Measurements from ENCODE around the gene KMO. TPM values are rescaled to one million over a fixed set of nuclear protein-coding genes. Genes with fewer than 3 reads are reported as not detected.

KMO gene
- total RNA-seq, 1 donor from 2014 or later = not detected

DNA sequence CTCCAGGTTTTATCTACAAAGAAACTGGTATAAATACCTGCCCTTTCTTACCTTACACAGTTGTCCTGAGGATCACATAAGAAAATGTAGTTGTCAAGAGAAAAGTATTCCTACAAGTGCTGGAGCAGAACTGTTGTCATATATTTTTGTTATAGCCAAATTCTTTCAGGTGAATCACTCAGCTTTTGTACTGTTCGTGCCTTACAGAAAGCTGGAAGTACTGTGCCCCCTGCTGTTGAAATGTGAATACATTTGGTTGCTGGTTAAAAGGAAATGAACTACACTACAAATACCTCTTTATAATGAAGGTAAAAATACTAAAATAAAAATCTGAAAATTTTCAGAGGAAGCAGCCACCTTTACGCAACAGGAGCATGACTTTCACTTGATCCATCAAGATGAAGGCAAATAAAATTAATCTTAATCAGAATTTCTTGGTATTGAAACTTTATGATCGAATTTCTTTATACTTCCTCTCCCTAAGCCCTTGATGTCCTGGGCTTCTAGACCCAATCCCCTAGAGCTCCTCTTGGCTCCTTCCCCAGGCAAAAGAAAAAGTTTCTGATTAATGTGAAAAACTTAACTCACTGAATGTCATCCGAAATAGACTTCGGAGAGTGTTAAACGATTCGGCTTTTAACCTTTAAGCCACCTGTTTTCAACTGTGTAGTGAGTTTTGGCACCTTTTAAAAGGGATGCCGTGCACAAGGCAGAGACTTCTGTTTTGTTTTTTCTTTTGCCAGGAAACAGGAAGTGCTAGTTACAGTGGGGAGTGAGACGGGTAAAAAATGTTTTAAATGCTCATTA is 95.5 kb downstream of the KMO start:
- peak; percentile 56 to 80 for DNase-seq (ENCODE audit: low read depth in 2 of 2)

DNA sequence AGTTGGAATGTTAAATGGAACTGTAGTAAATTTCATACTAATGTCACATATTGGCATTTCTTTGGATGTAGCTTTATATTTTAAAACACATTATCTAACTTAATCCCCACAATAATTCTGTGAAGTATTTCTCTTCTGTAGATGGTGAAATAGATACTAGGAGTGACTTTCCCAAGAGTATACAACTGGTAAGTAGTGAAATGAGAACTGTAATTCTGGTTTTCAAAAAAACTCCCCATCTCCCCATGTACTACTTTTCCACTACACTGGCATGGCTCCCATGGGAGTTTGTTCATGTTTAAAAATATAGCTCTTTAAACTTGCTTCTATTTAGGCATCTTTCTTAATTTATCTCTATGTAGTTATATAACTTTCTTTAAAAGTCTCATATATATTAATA is 97.8 kb downstream of the KMO start:
- no peak for DNase-seq (ENCODE audit: low read depth in 2 of 2)

DNA sequence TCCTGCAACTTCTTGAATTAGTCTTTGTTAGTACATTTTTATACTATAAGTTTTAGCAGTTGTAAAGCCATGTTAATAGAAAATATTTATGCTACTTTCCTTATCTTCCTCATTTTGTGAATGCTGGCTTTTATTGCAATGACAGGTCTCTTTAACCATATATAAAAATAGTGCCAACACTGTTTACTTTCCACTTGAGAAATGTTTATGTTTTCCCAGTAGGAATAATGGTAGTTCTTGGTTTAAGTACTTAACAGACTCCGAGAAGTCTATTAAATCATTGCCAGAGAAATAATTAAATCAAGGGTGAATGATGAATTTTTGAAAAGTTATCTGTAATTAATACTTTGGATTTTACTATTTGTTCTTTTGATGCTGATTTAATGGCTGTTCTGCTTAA is 98.3 kb downstream of the KMO start:
- DNase-seq (ENCODE audit: low read depth in 2 of 2) = no peak

DNA sequence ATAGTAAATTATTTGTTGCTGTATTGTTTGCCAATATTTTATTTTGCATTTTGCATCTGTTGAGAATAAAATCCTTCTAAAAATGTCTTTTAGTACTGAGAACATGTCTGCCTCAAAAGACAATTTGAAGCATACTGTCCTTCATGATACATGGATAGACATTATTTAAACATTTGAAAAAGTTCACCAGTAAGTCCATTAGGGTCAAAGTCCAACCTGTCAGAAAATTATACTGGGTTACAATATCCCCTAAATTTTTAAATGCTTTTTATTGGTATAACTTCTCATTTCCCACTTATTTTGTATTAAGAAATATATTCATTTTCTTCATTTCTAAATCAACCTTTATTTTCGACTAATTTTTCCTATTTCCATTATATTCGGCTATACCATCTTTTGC is 98.7 kb downstream of the KMO start:
- DNase-seq (ENCODE audit: low read depth in 2 of 2) = no peak

DNA sequence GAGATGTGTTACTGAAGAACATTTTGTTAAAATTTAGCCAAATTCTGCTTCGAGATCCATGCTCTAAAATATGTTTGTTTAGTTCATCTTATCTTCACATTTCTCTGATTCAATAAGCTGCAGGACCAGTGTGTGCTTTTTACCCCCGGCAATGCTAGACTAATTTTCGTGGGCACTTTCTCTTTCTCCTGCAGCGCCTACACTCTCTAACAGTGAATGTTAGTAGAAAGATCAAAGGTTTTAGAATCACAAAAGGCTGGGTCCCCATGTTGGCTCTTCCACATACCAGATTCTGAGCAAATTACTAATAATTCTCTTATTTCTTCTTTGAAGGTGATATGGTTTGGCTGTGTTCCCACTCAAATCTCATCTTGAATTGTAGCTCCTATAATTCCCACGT is 99.5 kb downstream of the KMO start:
- no peak for DNase-seq (ENCODE audit: low read depth in 2 of 2)

DNA sequence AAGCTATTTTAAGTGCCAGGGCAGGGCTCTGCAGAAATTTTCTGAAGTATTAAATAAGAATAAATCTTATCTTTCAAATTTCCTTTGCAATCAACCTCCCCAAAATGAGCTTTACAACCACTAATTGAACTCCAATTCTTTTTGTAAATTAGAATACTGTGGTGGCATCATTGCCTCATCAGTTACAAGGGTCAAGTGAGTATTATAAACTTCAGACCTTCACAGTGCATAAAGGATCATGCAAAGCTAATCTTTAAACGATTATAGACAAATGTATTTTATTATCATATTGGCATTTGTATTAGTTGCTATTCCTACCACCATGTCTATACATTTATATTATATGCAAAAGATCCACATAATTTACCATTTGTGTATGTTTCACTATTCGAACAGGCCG is 100.8 kb downstream of the KMO start:
- DNase-seq (ENCODE audit: low read depth in 2 of 2) = no peak

DNA sequence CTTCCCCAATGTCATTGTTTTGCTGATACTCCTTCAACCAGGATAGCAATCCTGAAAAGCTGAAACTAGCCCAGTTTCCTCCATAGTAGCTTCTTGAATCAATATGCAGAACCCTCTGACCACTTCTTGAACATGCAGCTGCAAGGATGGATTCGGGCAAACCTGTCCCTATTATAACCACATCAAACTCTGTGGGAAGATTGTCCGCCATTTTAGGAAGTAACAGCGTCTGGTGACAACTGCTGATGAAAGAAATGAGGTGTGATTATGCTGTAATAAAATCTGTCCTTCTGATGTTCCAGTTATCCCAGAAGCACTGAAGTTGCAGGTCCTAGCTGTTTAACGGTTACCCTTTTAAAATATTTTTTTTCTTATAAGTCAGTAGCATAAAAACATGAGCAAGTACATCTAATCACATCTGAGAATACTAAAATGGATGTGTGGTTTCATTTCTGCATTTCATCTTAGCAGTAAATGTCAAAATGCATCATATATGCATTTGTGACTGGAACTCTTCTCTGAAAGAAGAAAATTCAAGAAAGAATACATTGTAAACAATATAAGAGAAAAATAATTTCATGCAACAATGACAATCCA is 103.5 kb downstream of the KMO start:
- DNase-seq (ENCODE audit: low read depth in 2 of 2) = no peak

DNA sequence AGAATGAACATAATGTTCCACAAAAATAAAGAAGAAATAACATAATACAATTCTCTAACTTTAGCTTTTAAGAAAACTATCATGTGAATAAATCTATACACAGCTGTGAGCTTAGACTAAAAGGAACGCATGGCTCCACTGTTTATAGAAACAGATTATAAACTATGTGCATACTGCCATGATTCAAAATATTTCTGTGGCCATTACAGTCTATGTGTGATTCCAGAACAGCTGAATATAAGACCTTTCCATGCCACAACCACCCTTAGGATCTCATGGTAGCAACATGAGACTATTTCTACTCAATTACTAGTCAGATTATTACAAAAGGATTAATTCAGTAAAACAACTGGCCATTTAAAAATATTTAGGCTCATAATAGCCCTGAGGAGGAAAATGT is 104.1 kb downstream of the KMO start:
- DNase-seq (ENCODE audit: low read depth in 2 of 2) = no peak

DNA sequence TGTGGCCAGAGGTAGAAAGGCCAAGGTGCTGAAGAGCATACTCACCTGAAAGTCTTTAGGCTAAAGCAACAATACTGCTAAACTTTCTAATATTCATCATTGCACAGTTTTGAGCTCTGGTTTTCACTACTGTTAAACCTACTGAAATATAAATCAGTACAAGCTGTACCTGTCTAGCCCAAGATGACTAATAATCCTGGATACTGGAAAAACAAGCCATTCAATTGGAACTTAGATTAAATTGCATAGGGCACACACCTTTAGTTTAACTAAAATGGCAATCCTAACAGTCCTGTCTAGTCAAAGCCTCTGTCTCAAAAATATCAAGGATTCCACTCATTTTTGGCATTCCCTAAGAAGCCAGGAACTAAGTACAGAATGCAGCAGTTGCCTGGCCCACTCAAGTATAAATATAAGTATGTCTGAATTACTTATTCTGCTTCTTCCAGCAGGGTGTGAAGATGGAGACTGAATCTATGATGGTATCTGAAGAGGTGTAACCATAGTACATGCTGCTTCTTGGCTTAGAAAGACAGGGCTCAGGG is 104.9 kb downstream of the KMO start:
- no peak for DNase-seq (ENCODE audit: low read depth in 2 of 2)

DNA sequence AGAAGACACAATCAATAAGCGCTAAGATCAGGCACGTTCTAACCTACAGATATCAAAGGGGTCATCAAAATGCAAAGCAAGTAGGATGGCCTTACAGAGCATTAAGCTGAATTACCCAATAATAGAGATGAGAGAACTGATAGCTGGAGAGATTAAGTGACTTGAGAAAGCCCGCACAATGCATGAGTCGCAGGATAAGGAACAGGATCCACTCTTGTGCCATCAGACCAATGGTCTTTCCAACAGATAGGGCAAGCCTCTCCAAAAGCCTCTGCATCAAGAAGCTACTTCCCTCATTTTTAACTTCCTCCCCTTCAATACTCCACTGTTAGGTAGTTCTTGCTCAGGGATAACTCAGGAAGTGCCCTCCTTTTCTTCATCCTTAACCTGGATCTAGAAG is 105.4 kb downstream of the KMO start:
- no peak for DNase-seq (ENCODE audit: low read depth in 2 of 2)

DNA sequence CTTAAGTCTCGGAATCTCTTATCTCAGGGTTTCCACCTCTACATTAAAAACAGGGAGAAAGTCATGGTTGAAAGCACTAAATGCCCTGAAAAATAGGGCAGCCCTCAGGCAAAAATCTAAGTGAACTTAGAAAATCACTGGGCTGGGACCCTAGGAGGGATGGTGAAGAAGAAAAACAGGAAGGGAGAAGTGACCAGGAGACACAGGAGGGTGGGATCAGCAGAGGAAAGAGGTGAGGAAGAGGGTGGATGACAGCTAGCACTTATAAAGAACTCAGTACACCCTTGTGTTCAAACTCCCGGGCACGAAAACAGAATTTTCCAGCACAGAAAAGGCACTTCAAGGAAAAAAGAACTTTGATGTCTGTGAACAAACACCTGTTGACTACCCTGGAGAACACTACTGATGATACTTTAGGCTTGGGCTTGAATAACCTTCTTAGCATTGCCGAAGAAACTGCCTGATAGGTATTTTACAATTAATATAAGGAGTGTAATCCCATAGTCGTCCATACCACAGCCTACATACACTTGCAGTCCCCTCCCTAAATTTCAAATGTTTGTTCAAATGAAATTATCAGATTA is 106.0 kb downstream of the KMO start:
- DNase-seq (ENCODE audit: low read depth in 2 of 2) = no peak

DNA sequence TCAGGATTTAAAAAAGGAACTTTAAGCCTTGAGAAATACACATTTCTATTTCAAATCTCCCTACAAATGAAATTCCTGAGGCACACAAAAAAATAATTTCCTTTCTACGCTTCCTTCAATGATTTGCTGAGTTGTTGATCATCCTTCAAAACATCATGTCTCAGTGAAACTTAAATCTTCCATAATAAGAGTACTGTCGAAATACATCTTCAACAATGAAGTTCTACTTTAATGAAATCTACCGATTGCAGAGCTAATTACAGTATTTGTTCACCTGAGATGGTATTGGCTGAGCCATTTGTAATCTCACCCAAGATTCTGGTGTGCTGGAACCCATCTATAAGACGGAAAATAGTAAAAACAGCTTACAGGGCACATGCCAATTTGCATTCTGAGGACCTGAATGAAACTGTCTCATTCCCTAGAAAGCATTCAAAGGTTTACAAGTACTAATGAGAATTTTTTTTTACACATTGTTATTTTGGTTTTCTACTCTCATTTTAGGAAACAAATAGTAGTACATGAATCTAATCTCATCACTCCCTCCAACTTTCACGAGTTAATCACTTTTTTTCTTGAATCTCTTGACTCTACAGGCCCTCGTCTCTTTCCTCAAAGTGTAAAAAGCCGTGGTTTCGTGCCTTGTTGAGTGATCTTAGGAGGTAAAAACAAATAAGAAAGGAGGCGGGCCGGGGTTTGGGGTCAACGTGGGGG is 106.9 kb downstream of the KMO start:
- peak in 1 of 2 donors; percentile 8 for DNase-seq (ENCODE audit: low read depth in 2 of 2)

DNA sequence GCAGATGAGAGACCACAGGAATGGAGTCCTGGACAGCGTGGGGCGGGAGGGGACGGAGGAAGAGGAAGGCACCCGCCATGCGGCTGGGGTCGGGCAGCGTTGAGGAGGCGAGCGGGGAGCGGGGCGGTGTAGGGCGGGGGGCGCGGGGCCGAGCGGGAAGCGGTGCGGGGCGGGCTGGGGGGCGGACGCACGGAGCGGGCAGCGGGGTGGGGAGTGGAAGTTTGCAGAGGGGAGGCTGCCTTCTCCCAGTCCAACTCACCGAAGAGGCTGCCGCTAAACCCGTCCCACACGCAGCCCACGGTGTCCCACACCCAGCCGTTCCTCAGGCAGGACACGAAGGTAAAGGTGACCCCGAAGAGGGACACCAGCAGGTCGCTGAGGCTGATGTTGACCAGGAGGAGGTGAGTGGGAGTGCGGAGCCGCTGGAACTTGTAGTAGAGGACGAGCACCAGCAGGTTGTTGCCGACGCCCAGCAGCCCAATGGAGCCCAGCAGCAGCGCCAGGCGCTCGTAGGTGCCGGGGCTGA is 107.5 kb downstream of the KMO start:
- peak in 1 of 2 donors; percentile 54 for DNase-seq (ENCODE audit: low read depth in 2 of 2)

DNA sequence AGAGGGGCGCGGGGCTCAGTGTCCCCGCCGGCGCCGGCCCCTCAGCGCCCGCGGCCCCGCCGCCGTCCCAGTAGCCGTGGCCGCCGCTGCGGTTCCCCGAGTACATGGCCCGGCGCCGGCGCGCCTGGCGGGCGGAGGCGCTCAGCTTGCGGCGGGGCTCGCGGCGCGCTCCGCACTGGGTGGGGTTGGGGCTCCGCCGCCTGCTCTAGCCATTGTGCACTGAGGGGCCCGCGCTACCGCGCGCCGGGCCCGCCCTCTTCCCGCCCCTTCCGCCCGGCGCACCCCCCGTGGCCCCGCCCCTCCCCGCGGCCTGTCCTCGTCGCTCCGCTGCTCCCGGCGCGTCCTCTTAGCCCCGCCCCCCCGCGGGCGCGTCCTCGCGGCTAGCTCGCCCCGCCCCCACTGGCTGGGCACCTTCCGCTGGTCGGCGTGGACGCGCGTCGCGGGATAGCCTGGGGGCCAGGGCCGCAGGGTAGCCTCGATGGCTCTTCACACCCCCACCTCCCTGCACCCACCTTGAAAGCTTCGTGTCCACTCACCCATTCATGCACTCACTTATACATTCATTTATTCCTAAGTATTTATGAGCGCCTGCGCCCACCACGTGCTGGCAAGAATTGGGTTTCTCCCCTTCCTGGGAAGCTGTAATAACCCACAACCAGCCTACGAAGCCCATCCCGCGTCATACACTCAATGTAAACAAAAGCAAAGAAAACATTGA is 108.1 kb downstream of the KMO start, which contains the start of the genes CHML and OPN3:
Gene CHML (minus strand): TSS at position 221 of the 718 bp plus-strand sequence. CDS start 4,603 bp downstream, outside the sequence.
Gene OPN3 (minus strand): TSS at position 221 of the 718 bp plus-strand sequence. CDS start 115 bp downstream, at position 106.
- peak; percentile 72 to 92 for DNase-seq (ENCODE audit: low read depth in 2 of 2)

DNA sequence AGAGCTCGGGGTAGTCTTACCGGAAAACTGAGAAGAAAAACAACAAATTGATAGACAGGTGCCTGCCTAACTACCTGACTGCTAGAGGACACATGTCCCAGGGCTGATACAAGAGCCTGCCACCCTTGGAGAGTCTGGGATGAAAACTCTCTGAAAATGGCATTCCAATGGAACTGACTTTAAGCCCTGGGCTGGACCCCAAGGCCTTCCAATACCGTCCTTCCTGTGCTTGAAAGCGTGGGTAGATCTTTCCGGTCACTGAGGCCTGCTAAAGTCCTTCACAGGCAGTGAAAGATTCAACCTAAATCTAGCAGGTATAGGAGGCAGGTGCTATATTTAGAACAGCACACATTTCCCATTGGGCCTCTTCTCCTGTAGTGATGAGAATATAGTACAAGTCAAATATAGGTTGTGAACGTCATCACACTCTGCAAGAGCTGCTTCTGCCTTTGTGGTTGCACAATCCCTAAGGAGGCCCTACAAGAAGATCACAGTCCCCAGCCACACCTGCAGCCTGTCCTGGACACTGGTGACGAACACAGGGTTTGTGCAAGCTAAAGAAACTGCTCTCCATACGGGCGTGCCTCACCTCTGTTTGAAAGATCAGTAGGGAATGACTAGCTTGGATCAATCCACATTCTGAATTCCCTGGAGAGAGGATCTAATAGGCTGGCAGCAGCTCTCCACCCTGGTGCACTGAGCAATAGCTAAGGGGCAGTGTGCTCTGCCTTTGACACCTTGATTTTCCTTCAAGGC is 108.9 kb downstream of the KMO start:
- no peak for DNase-seq (ENCODE audit: low read depth in 2 of 2)

DNA sequence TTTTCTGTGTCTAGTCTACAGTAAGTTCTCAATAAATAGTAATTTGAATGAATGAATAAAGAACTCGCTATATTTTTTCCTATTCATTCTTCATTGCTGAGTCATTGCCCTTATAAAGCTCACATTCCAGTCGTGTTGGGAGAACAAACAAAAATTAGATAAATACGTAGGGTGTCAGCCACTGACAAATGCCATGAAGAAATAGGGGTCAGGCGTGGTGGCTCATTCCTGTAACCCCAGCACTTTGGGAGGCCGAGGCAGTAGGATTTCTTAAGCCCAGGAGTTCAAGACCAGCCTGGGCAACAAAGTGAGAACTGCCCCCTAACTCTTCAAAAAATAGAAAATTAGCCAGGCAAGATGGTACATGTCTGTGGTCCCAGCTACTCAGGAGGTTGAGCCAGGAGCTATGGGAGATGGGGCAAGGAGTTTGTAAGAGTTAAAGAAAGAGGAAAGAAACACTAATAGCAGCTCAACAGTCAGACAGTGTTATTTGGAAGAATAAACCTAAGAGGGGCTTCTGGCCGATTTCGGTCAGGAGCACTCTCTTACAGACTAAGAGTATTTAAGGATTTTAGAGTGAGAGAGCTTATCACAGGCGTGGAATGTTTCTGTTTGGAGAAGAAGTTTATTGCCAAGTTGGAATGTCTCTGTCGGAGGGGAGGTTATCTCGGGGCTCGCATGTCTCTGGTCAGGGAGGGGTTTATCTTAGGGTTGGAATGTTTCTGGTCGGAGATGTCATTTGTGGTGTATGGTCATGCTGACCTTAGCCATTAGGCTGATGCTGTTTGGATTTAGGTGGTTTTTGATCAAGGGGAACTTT is 109.8 kb downstream of the KMO start:
- DNase-seq (ENCODE audit: low read depth in 2 of 2) = peak in 1 of 2 donors; percentile 26

DNA sequence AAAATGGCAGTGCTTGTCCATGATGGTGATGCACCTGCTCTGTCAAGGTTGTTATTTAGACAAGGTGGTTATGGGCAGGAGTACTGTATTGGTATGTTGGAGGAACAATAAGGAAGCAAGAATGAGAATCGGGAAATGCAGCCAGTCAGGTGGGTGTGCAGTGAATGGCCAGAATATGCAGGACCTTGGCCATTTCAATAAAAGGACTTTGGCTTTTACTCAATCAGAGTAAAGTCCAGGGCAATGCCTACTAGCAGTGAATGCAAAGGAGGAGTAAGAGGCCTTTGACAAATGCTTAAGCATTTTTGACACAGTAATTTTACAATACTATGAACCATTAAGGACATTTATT is 110.4 kb downstream of the KMO start:
- DNase-seq (ENCODE audit: low read depth in 2 of 2) = no peak

DNA sequence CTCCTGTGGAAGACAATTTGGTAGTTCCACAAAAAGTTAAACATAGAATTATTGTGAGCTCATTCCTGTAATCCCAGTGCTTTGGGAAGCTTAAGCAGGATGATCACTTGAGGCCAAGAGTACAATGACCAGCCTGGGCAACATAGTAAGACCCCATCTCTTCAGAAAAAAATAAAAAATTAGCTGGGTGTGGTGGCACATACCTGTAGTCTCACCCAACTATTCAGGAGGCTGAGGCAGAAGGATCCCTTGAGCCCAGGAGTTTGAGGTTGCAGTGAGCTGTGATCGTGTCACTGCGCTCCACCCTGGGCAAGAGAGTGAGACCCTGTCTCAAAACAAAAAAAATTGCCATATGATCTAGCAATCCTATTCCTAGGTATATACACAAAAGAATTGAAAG is 112.1 kb downstream of the KMO start:
- no peak for DNase-seq (ENCODE audit: low read depth in 2 of 2)

DNA sequence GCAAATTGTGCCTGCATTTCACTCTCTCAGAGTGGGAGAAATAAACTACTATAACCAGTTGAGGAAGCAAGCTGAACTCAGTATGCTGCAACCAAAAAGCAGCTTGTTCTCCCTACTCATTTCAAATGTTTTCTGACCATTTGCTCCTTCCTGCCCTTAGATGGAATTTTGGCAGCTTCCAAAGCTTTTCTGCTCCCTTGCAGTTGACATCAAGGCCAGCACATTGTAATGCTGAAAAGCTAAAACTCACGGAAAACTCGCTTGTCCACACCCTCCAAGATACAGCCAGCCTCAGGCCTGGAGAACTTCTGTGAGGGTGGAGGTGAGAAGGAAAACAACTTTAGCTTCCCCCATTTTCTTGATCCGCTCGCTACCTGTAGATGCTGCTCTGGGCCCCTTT is 113.0 kb downstream of the KMO start:
- no peak for DNase-seq (ENCODE audit: low read depth in 2 of 2)
